Measurements from ENCODE around the gene ZBTB40.

DNA sequence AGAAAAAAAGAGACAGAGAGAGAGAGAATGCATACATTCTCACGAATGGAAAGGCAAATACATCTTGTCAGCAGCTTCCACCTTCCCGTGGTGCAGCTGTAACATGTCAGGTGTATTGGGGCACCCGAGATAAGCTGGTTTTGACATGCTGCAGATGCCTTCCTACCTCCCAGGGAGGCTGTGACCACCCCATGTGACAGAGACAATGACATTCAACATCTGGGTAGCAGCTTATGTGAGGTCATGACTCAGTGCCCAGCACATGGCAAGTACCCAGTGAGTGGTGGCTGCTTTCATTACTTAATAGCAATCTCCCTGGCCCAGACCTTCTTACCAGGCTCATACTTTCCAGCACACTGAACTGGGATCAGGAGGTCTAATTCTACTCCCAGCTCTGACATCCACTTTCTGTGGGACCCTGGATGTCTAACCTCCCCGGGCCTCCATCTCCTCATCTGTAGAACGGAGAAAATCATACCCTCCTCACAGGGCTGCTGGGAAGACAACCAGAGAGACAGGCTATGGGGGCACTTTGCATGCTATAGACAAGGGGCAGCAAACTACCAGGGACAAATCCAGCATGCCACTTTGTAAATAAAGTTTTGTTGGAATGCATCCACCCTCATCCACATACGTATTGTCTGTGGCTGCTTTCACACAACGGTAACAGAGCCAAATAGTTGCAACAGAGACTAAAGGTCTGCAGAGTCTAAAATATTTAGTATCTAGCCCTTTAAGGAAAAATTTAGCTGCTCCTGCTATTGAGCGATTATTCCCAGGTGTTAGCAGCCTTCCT lies 38.5 kb upstream of the ZBTB40 start:
- no peak for TF ChIP-seq POLR2A (IDR thresholded peaks at IDR 0.05; ENCODE audit: low read depth, low read length)
- TF ChIP-seq POLR2AphosphoS5 (IDR thresholded peaks at IDR 0.05; ENCODE audit: low read depth, low read length) = no peak
- no peak for TF ChIP-seq SPI1 (IDR thresholded peaks at IDR 0.05; ENCODE audit: low read depth, low read length)

Data from GM12891 (cell line).